Omental fat pad (tissue), 4 donors: ENCODE measurements around the gene USP37. TPM values are rescaled to one million over a fixed set of nuclear protein-coding genes. Genes with fewer than 3 reads are reported as not detected.
A peak's percentile ranks its signal among the peaks of the same experiment; 100 is the strongest.

Source experiments
- ATAC-seq: fragments of 150-250 bp; one replicate; pipeline ENCODE4 v1.9.1; 2016; ENCODE audit warnings: mild to moderate bottlenecking, moderate library complexity; ENCODE audit not compliant: low FRiP score
- DNase-seq: peaks from one replicate; pipeline ENCODE4 v3.0.0-alpha.2; 2019; ENCODE audit warnings: low spot score
- total RNA-seq, 4 donors: library from RNA; depleted of rRNA; stranded (reverse); fragments of >200 nt; gene quantifications; one replicate each; pipeline ENCODE4 v1.1.0, GENCODE V29; 2016
- TF ChIP-seq, protein P1 (sequence below), 3 donors: fragments of 450-650 bp; IDR thresholded peaks; one replicate each; pipeline ENCODE4 v1.5.1; 2016 to 2017; ENCODE audit warnings: antibody characterized with exemption in 3 of 3, mild to moderate bottlenecking in 3 of 3, moderate library complexity in 2 of 3

The USP37 gene
- total RNA-seq, 4 donors from 2014 or later, result 8.5 to 44.6 (median 12.2) TPM

DNA sequence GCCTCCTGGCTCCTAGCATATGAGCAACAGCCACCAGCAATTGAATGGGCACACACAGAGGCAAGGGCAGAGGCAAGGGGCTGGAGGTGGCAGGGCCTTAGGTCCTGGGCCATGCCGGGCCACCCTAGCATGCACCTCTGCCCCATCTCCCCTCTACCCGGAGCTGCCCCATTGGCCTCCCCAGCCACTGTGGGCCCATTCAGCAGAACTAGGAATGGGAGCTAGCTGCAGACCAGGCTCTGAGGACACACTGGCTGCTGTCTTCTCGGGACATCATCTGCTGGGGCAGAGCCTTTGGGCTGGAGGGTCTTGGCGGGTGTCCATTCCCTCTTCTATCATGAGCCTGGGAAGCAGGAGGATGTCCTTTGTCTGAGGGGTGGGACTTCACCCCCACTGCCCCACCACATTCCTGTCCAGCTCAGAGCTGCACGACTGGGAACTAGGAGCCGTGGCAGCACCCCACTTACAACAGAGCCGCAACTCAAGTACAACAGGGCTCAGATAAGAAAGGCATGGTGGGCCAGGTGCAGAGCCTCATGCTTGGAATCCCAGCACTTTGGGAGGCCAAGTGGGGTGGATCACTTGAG lies 148.4 kb downstream of the USP37 start:
- no peak for DNase-seq
- no peak for ATAC-seq
- TF ChIP-seq, protein P1, sequence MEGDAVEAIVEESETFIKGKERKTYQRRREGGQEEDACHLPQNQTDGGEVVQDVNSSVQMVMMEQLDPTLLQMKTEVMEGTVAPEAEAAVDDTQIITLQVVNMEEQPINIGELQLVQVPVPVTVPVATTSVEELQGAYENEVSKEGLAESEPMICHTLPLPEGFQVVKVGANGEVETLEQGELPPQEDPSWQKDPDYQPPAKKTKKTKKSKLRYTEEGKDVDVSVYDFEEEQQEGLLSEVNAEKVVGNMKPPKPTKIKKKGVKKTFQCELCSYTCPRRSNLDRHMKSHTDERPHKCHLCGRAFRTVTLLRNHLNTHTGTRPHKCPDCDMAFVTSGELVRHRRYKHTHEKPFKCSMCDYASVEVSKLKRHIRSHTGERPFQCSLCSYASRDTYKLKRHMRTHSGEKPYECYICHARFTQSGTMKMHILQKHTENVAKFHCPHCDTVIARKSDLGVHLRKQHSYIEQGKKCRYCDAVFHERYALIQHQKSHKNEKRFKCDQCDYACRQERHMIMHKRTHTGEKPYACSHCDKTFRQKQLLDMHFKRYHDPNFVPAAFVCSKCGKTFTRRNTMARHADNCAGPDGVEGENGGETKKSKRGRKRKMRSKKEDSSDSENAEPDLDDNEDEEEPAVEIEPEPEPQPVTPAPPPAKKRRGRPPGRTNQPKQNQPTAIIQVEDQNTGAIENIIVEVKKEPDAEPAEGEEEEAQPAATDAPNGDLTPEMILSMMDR (IDR thresholded peaks at IDR 0.05), result no peak

DNA sequence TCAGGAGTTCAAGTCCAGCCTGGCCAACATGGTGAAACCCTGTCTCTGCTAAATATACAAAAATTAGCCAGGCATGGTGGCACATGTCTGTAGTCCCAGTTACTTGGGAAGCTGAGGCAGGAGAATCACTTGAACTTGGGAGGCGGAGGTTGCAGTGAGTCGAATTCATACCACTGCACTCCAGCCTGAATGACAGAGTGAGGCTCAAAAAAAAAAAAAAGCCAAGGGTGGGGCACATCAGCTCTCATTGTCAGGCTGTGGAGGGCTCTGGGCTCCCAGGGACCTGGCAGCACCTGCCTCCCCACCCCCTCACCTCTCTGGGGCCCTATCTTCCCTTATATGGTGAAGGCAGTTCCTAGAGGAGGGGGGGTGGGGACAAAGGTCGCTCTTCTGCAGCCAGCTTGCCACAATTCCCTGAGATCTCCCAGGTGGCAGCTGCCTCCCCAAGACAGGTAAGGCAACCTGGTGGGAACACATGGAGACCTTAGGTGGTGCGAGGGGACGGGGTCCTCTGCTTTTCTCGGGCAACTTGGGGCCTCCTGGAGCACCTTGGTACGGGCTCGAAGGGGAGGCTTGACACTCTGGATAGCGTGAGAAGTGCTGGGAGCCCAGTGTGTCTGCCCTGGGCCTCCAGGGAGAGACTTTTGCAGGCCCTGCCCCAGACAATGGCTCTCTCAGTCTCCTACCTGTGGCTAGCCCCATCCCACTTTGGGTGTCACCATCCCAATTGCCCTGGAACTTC lies 149.3 kb downstream of the USP37 start, which contains the start of gene VIL1:
Gene VIL1 (plus strand): TSS at position 407 of the 742 bp plus-strand sequence. CDS start 4,656 bp downstream, outside the sequence.
- ATAC-seq (no peak), DNase-seq (no peak)
- TF ChIP-seq, protein P1 (IDR thresholded peaks at IDR 0.05), result no peak

DNA sequence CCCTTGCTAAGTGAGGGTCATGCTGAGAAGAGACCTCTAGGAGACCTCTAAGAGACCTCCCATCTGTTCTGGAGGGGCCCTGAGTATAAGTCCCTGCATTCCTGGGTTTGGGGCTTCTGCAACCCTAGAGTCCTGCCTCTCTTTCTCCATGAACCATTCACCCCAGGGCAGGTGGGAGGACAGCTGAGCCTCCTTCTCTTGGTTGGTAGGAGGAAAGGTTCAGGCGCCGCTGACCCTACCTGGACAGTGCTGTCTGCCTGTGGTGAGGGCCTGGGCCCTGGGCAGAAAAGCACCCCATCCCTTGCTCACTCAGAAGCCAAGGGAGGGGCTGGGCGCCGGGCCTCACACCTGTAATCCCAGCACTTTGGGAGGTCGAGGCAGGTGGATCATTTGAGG lies 149.8 kb downstream of the USP37 start:
- no peak for ATAC-seq
- TF ChIP-seq, protein P1 (IDR thresholded peaks at IDR 0.05), result no peak
- DNase-seq, result no peak

DNA sequence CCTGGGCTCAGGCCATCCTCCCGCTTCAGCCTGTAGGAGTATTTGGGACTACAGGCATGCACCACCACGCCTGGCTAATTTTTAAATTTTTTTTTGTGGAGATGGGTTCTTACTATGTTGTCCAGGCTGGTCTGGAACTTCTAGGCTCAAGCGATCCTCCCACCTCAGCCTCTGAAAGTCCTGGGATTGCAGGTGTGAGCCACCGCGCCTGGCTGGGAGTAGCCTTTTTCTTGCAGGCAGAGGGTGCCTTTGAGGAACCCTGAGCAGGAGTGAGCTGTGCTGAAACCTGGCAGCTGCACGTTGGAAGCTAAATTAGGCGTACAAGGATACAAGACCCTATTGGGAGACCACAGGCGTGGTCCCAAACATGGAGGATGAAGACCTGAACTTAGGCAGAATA lies 160.4 kb downstream of the USP37 start:
- ATAC-seq (no peak), DNase-seq (no peak)
- TF ChIP-seq, protein P1 (IDR thresholded peaks at IDR 0.05), result no peak

DNA sequence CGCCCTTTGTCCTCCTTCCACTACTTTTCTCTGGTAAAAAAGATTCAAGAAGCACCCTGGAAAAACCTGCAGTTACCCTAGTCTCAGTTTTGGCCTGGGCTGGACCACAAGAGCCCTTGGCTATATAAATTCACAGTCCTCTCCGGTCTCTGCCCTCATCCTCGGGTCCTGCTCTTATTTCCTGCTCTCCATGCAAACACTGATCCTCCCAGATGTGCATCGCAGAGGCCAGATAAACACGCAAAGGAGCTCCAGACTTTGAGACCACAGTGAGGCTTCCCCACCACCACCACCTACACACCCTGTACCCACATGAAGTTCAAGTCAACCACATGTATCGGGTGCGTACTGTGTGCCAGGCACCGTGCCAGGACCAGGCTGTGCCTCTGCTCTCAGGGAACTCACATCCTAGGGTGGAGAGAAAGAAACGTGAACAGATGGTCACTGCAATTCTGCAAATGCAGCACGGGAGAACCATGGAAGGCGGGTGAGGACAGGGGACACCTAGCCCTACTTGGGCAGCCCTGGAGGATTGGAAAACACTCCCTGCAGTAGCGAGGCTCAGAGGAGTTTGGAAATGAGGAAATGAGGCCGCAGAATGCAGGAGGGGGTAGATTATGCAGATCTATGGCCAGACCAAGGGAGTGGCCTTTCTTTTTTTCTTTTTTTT lies 161.1 kb downstream of the USP37 start:
- TF ChIP-seq, protein P1 (IDR thresholded peaks at IDR 0.05), result no peak
- DNase-seq (no peak), ATAC-seq (peak; percentile 25)

DNA sequence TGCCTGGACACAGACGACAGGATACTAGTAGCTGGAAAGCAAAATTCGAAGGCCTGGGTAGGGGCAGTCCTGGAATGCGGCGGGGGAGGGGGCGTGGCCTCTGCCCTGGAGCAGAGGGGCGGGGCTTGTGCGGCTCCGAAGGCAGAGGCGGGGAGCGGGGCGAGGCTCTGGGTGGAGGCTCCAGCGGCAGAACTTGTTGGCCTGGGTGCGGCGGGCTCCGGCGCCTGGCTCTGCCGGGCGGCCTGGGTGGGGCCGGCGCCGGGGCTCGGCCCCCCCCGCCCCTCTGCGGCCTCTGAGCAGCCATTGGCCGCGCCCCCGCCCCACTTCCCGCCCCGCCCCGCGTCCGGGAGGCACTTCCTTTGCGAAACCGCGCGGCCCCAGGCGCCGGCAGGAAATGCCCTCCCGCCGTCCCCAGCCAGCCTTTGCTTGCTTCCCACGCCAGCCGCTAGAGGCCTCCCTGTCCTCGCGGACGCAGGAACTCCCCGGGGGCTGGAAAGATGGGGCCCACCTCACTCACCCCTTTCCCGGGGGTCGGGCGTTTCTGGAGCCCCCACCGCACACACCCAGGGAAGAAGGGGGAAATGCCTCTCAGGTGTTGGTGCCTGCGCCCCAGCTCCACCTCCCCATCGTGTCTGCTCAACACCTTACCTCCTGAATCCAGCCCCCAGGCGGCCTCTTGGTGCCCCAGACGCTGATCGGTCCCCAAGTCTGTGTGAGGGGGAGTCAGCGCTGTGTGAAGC lies 161.8 kb downstream of the USP37 start:
- peak; percentile 93 for DNase-seq
- ATAC-seq, result peak; percentile 93
- TF ChIP-seq, protein P1 (IDR thresholded peaks at IDR 0.05), result peak in 1 of 3 donors; percentile 63
